Activated CD8-positive, alpha-beta memory T cell treated with anti-CD3 and anti-CD28 coated beads, Interleukin-2, amount 50 U/mL, for 48 hours (primary cell): ENCODE data around the gene TSPYL1.
"Not testable (repeated sequence)": the region's sequence is repeated elsewhere in the genome, so short reads cannot be mapped to it uniquely, and the experiment has no call there.

Source experiments
- DNase-seq: peaks from one replicate; pipeline ENCODE4 v3.0.0-alpha.2; 2020

The TSPYL1 gene

DNA sequence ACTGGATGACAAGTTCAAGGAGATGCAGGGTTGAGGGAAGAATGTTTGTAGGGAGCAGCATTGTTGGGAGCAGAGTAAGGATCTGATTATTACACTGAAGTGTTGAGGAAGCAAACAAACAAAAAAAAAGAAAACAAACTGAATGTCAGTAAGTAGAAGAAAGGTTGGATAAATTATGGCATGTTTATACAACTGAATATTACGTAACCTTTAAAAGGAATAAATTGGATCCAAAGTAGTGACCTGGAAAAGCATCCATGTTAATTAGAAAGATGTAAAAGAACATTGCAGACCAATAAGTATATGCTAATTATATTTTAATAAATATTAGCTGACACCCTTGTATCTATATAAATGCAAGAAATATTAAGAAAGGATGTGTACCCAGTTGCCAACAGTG, 12.8 kb upstream of the TSPYL1 start:
- no peak for DNase-seq

DNA sequence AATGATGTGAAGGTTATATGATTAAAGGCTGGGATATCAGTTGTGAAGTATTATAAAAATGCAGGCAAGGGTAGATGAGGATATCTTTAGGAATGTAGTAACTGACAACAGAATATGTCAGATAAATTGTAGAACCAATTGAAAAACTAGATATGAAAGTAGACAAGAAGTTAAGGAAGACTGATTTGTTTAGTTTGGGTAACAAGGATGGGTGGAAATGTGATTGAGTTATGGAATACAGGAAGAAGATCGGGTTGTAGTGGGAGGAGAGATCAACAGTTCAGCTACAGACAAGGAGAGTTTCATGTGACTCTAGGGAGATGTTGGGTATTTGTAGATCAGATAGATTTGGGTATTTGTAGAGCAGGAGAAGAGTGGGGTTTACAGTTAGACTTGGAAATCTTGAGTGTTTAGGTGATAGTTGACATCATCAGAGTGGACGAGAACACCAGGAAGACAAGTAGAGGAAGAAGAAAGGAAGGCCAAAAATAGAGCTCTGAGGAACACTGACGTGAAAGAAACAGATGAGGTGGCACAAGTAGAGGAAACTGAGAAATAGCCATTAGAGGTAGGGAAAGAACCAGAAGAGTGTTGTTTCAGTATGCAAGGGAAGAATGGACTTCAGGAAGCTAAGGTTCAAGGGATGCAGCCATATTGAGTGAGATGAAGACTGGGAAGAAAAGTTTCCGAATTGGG, 12.1 kb upstream of the TSPYL1 start:
- DNase-seq = no peak

DNA sequence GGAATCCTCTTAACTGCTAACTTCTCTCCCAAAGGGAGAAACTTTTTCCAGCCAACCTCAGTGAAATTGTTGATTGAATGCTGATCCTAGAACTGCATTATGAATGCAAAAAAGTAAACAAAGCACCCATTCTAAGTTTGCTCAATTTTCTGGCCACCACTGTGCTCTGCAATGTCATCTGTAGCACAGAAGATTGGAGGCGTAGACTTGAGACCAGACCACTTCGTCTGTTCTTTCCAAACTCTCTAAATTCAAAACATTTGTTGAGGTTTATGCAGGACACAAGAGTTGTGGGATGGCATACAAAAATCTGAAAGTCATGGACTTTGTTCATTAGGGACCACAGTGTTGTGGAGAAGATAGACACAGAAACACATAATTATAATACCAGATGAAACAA, 11.1 kb upstream of the TSPYL1 start:
- DNase-seq = no peak

DNA sequence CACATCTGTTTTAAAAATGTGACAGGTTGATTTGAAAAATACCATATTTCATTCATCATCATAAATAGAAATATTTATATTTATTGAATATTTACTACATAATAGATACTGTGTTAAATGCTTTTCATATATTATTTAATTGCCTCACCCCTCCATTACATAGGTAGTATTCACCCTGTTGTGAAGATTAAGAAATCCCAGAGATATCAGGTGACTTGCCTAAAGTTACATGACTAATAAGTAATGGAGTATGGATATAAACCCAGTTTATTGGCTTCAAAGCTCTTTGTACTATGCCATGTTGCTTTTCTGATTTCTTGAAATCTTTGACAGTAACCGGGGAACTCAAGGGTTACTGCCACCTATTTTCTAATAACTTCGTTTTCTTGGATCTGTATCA, 10.1 kb upstream of the TSPYL1 start:
- DNase-seq = no peak

DNA sequence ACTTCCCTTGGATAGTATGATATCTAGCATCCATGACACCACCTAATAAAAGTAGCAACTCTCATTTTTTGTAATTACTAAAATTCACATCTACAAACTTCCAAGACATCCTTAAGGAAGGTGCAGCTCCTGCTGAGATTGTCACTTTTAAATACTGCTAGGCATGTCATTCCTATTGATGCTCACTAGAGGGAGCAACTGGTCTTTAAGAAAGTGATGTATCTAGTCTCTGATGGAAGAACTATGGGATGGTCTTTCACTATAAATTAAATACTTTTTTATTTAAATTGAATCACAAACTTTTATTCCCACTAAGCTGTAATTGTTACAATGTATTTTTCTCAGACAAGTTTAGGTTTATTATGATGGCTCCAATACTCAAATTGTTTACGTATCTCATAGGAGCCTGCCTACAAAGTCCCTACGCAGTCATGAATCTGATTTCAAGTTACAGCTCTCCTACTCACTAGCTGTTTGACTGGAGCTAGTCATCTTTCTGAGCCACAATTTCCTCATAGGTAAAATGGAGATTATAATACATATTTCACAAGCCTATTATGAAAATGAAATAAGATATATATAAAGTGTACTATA, 8.1 kb upstream of the TSPYL1 start:
- no peak for DNase-seq

DNA sequence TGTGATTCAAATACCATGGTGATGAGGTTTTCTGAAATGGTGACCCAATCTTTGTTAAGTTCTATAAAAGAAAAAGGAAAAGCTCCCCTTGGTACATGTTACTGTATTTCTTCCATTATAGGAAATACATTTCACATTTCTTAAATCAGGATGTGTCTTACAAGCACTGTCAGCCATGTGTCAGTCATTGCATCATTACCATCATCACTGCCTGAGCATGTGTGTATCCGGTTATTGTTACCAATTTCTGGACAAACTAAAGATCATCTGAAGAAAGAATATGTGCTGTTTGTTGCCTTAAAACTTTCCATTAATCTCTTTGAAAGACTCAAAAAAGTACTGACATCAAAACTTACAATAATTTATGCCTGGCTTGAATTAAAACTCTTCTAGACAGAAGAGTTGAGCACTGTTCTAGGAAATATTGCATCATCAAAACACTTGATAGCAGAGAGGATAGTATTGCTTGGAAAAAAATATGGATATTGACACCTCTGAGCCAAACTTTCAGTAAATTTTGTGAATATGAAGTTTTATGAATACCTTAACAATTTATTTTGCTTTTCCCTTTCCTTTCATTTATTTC, 7.1 kb upstream of the TSPYL1 start:
- DNase-seq = no peak

DNA sequence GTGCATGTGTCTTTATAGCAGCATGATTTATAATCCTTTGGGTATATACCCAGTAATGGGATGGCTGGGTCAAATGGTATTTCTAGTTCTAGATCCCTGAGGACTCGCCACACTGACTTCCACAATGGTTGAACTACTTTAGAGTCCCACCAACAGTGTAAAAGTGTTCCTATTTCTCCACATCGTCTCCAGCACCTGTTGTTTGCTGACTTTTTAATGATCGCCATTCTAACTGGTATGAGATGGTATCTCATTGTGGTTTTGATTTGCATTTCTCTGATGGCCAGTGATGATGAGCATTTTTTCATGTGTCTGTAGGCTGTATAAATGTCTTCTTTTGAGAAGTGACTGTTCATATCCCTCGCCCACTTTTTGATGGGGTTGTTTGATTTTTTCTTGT, 5.3 kb upstream of the TSPYL1 start:
- not testable (repeated sequence) for DNase-seq

DNA sequence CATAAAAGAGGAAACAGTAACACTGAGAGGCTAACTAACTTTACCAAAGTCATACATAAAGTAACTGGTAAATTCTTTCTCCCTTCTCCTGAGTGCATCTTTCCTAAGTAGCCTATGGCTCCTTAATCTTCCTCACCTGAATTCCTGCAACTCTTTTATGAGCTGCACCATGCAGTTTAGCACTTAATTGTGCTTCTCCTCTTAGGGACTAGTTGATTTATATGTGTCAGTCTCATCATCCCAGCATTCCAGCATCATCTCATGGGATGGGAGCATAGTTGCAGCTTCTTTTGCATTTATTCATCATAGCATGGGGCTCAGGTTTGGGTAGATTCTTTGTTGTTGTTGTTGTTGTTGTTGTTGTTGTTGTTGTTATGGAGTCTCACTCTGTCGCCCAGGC, 3.5 kb upstream of the TSPYL1 start:
- no peak for DNase-seq

DNA sequence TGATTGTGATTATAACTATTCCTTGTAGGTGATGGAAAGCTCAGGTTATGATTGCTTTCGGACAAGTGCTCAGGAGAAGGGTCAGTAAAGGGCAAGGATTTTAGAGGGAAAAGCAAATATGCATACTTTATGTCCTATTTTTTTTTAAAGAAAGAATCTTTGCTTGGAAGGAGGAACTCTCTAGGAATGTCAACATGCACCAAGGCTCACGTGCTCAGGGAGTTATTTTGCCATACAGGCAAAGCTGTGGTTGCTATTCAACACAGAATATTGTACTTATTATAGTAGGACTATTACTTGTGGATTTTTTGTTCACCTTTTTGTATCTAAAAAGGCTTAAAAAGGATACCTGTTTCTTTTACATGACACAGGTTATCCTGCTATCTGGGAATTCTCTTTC, 3.0 kb upstream of the TSPYL1 start:
- no peak for DNase-seq

DNA sequence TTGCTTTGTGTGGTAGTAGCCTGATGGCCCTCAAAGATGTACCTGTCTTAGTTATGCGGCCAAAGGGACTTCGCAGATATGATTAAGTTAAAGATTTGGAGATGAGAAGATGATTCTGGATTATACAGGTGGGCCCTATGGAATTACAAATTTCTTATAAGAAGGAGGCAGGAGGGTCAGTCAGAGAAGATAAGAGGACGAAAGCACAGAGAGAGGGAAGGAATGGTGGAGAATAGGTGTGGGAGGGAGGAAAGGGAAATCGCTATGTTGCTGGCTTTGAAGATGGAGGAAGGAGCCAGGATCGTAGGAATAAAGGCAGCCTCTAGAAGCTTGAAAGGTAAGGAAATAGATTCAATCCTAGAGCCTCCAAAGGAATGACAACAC, 1.2 kb upstream of the TSPYL1 start:
- DNase-seq = no peak

DNA sequence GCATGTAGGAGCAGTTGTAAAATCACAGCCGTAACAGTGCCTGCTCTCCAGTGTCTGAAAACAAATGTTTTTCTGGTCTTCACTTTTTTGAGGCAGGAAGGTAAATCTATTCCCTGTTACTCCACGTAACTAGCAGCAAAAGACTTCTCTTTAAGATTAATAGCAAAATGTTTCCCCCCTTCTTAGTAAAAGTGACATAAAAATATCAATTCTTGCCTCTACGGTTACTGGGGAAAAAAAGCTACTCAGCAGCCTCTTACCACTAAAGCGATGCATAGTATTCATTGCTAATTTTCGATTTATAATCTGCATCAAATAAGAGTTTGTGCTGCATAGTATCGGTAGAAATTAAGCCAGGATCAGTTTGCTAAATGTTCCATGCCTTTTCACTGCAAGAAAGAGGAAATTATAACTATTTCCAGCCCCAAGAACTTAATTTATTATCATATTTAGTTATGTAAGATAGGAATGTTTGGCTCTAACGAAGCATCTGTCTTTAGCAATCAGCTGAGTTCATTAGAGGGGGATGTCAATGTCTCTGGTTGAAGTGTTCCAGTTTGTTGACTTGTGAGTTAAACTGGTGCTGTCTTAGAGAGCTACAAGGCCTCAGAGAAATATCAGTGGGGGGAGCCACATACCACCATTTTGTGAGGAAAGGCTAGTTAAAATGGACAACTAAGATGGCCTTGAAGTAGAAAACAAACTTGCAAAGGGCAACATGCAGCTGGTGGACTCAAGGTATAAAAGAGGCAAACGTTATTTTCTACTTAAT, 617 bp upstream of the TSPYL1 start:
- no peak for DNase-seq

DNA sequence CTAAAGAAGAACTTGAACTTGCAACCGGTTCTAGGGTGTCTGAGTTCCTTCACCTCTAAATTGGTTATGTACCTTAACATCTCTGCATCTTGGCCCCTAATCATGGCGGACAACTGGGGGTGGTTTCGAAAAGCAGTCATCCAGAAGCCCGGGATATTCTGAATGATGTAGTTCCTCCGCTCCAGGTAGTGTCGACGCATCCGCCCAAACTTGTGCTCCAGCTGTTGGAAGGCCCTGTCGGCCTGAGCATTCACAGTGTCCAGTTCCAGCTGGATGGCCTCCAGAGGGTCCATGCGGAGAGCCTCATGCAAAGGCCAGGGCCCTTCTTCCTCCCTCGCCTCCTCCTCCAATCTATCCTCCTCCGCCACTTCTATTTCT, 887 bp downstream of the TSPYL1 start:
- no peak for DNase-seq

DNA sequence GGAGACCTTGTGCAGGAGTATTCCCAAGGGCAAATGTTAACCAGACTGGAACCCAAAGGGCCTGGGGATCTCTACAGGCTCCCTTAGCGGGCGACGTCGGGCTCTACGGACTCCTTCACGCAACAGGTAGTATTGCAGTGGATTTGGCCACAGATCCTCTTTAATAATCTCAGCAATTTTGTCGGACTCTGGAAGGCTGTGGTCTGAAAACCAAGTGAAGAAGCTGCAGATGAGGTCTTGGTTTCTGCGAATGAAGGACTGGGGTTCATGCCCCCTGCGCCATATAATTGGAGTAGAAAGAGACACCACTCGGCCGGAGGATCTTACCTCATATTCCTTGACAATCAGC, 1.3 kb downstream of the TSPYL1 start:
- no peak for DNase-seq

DNA sequence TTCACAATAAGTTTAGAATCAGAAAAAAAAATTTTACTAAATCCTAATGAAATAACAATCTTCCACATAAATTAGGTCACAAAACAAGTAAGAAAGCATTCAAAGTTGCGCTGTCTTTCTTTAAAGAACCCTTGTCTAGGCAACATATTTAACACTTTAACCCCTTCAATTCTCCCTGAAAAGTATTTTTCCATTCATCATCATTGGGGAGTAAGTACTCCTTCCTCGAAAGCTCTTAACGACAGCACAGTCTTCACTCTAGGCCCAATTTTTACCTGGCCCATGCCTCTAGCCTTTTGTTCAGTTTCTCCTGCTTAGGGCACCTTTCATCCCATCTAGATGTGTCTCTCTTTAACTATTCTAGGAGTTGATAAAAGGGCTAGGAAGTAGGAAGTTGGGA, 2.6 kb downstream of the TSPYL1 start:
- no peak for DNase-seq

DNA sequence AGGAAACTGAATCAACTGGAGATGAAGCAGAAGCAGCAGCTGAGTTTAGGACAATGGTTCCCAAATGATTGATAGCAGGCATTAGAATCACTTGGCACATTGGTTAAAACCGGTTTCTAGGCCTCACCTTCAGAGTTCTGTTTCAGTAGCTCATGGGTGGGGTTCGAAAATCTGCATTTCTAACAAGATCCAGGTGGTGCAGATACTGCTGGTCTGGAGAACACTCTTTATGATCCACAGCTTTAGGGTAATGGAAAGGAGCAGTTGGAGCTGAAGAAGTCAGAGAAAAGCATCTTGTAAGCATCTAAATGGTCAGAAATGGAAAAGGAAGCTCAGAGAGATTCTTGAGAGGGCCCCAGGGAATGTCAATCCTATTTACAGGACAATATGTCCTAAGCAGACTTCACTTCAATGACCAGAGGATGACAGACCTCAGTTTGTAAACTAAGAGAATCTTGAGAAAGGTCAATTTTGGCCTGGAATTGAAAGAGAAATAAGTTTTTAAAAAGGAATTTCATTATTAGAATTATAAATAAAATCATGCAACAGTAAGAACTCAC, 8.5 kb downstream of the TSPYL1 start:
- DNase-seq = no peak

DNA sequence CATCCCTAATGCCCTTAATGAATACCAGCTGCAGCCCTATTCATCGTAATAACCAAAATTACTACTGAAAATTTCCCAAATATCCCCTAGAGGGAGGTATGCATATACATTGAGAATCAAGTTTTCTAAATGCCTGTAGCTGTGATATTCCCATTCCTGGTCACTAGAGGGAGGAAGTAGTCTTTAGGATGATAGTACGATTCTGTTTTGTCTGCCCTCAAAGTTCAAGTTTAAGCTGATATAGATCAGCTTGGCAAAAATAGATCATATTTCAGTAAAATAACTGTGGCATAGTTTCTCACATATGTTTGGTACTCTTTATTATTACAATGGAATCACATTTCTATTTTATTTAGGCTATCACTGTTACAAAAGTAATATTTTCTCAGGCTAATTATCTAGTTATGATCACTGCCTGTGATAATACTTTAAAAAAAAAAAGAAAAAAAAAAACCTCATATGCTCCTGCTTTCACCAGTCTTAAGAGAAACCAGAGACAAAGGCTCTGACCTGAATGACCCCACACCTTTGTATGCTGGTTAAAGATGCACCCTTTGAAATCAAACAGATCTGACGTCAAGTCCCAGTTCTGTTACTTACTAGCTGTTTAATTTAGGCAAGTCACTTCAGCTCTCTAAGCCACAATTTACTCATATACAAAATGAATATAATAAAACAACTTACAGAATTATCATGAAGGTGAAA, 11.0 kb downstream of the TSPYL1 start:
- DNase-seq = no peak

DNA sequence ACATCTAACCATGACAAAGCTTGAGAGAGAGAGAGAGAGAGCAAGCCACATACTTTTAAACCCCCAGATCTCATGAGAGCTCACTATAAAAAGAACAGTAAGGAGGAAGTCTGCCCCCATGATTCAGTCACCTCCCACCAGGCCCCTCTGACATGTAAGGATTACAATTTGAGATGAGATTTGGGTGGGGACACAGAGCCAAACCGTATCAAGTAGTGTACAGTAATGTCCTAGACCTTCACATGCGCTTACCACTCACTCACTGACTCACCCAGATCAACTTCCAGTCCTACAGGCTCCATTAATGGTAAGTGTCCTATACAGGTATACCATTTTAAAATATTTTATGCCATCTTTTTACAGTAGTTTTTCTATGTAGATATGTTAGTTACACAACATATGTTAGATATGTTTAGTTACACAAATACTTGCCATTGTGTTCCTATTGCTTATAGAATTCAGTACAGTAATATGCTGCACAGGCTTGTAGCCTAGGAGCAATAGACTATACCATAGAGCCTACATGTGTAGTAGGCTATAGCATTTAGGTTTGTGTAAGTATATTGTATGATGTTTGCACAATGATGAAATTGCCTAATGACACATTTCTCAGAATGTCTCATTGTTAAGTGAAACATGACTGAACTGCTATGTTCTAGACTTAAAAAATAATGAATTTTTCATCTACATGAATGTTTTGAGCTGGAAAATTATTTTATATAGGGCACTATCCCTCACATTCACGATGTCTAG, 11.7 kb downstream of the TSPYL1 start:
- DNase-seq = no peak

DNA sequence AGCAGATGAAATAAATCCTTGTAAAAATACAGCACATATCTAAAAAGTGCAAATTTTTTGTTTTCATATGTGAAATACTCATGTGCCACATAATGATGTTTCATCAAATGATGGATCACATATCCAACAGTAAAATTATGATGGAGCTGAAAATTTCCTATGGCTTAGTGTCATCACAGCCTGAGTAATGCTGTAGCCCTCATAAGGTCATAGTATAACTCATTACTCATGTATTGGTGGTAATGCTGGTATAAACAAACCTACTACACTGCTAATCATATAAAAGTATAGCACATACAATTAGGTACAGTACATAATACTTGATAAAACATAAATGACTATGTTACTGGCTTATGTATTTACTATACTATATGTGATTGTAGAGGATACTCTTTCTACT, 12.9 kb downstream of the TSPYL1 start:
- DNase-seq = no peak

DNA sequence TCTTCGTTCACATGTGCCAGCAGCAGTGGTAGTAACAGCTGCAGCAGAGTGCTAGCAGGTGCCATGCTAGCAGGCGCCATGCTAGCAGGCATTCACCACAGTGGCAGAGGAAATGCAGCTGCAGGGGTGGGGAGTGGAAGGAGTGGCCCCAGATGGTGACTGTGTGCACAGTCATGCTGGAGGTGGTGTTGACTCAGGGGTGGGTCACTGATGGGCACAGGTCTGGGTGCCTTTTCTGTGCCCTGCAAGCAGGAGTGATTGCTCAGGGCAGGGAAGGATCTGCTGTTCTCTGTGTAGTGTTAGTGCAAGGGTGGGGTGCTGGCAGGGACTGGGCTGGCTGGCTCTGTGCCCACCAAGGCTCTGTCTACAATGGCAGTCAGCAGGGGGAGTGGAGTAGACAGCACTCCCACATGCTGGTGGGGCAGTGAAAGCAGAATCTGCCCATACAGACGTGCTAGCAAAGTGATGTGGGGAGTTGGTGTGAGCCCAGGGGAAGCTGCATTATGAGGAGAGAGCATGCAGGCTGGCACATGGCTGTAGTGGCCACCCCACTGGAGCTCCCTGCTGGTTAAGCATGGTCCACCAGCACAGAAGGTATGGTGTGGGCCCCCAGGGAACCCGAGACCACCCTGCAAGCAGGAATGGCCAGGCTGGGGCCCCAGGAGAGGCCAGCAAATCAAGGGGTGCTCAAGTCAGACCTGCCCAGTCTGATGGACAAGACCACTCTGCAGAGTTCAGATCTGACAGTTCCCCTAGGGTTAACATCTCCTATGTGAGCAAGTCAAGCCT, 14.5 kb downstream of the TSPYL1 start:
- DNase-seq = no peak

DNA sequence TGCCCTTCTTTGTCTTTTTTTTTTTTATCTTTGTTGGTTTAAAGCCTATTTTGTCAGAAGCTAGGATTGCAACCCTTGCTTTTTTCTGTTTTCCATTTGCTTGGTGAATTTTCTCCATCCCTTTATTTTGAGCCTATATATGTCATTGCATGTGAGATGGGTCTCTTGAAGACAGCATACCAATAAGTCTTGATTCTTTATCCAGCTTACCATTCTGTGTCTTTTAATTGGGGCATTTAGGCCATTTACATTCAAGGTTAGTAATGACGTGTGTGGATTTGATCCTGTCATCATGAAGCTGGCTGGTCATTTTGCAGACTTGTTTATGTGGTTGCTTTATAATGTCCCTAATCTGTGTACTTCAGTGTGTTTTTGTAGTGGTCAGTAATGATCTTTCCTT, 16.4 kb downstream of the TSPYL1 start:
- no peak for DNase-seq

DNA sequence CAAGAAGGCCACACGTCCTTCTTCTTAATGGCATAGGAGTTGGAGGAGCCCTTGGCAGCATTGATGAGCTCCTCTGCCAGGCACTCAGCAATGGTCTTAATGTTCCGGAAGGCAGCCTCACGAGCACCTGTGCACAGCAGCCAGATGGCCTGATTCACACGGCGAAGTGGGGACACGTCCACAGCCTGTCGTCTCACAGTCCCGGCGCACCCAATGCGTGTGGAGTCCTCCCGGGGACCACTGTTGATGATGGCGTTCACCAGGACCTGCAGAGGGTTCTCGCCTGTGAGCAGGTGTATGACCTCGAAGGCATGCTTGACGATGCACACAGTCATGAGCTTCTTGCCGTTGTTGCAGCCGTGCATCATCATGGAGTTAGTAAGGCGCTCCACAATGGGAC, 21.2 kb downstream of the TSPYL1 start:
- no peak for DNase-seq

DNA sequence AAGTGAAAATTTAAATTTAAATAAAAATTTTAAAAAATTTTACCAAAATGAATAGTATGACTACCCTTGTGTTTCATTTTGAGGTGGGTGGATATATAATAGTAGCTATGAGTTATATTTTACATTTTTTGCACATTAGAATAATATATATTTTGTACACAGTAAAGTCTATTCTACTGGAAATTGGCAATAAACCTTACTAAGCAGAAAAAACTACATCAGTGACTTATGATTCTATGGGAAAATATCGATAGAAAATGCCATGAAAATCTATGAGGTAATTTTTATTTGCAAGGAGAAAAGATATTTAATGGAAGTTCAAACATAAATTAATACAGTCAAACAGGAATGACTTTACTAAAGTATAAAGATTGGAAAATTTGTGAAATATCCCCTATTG, 23.0 kb downstream of the TSPYL1 start:
- DNase-seq = no peak
